LNCaP clone FGC (cell line): ENCODE measurements around the gene ROBO1.

ENCODE experiments used
- DNase-seq: peaks from one replicate; pipeline ENCODE4 v3.0.0-alpha.2; 2011; ENCODE audit warnings: low read depth
- H3K4me3 ChIP-seq: 2 replicates; pipeline ENCODE4 v1.5.1; 2011; ENCODE audit warnings: mild to moderate bottlenecking, low read depth, low read length, control low read depth
- CTCF ChIP-seq: IDR thresholded peaks from 2 replicates; pipeline ENCODE4 v1.5.1; 2012; ENCODE audit warnings: mild to moderate bottlenecking; ENCODE audit not compliant: control insufficient read depth, insufficient read depth; ENCODE audit errors: extremely low read depth

ROBO1 gene

GRCh38 chr3:78911394-78911793, 856.4 kb downstream of the ROBO1 start:
- no peak for TF ChIP-seq CTCF
- no peak for DNase-seq
- H3K4me3 ChIP-seq: no peak overlapping the region

DNA sequence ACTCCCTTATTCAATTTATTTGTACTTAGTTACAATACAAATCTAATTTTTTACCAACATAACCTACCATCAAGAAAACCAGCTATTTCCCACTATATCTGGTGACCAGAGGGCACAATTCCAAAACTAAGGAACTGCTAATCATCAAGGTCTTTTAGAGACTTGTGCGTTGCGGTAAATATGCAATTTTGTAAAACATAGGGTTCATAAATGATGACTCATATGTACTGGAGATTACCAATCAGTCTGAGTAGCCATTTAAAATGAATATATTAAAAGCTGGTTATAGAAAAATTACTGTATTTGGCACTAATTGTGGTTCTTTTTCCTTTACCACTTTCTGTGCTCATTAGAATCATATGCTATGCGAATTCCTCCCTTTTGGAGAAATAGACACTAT, 859.6 kb downstream of the ROBO1 start:
- no peak for DNase-seq
- TF ChIP-seq CTCF: no peak

GRCh38 chr3:78907367-78907766, 860.4 kb downstream of the ROBO1 start:
- no peak for TF ChIP-seq CTCF
- no peak for DNase-seq
- H3K4me3 ChIP-seq: no peak overlapping the region

More for the DNA sequence above, 859.6 kb downstream of the ROBO1 start:
- H3K4me3 ChIP-seq: no peak overlapping the region

- no peak overlapping the region for H3K4me3 ChIP-seq
- no peak for TF ChIP-seq CTCF
- no peak for DNase-seq
These were observed 860.9 kb downstream of the ROBO1 start for GRCh38 chr3:78906930-78907329.

GRCh38 chr3:78906245-78906644, 861.6 kb downstream of the ROBO1 start:
- DNase-seq: peak; percentile 15
- no peak for TF ChIP-seq CTCF
- no peak overlapping the region for H3K4me3 ChIP-seq

- H3K4me3 ChIP-seq: no peak overlapping the region
- DNase-seq: no peak
- TF ChIP-seq CTCF: no peak
These were observed 862.1 kb downstream of the ROBO1 start for GRCh38 chr3:78905700-78906099.

DNA sequence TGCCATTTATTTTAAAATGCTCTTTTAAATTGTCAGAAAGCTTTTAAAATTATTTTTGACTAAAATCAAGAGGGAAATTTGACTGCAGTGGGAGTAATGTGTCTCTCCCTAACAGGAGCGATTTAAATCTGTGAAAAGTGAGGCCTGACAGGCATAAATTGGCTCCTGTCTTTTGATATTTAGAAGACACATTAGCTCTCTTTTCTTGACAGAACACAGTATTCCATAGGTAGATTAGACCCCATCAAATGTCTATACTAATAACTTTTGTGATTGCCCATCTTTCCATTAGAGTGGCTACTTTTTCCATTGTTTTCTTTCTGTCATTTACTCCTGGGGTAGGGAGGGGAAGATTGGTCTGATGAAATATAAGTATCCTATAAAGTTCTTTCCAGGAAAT, 866.3 kb downstream of the ROBO1 start:
- TF ChIP-seq CTCF: no peak
- DNase-seq: no peak

More for the DNA sequence above, 866.3 kb downstream of the ROBO1 start:
- H3K4me3 ChIP-seq: no peak overlapping the region
